HG03520 (cell line): ENCODE results near the gene TOR1A.
A peak's percentile ranks its signal among the peaks of the same experiment; 100 is the strongest.

Experiments
- ATAC-seq: cut with Tn5 transposase; IDR thresholded peaks from one replicate; pipeline ENCODE4 v1.9.1; 2021; ENCODE audit warnings: mild to moderate bottlenecking, moderate library complexity; ENCODE audit not compliant: unreplicated experiment

The TOR1A gene

DNA sequence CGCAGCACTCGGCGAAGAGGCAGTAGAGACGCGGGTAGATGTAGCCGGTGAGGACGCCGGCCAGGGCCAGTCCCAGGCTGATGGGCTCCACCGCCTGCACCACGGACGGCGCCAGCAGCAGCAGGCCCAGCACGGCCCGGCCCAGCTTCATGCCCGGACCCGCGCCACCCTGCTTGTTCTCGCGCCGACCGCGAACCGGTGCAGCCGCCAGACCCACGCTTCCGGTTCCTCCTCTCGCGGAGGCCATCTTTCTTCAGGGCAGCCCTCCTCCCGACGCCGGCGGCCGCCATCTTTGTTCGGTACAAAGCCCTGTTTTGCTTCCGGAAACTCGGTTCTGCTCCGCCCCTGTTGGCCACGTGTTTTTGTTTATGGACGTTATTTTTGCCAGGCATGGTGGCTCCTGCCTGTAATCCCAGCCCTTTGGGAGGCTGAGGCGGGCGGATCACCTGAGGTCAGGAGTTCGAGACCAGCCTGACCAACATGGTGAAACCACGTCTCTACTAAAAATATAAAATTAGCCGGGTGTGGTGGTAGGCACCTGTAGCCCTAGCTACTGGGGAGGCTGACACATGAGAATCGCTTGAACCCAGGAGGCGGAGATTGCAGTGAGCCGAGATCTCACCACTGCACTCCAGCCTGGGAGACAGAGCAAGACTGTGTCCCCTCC, at the start of gene TOR1A:
TSS of gene TOR1A (minus strand) at position 202 of the 667 bp plus-strand sequence. CDS start at position 151, 51 bp downstream.
- peak; percentile 87 for ATAC-seq

- no peak for ATAC-seq
Observed at GRCh38 chr9:129871046-129871445, 47.1 kb upstream of the TOR1A start.

DNA sequence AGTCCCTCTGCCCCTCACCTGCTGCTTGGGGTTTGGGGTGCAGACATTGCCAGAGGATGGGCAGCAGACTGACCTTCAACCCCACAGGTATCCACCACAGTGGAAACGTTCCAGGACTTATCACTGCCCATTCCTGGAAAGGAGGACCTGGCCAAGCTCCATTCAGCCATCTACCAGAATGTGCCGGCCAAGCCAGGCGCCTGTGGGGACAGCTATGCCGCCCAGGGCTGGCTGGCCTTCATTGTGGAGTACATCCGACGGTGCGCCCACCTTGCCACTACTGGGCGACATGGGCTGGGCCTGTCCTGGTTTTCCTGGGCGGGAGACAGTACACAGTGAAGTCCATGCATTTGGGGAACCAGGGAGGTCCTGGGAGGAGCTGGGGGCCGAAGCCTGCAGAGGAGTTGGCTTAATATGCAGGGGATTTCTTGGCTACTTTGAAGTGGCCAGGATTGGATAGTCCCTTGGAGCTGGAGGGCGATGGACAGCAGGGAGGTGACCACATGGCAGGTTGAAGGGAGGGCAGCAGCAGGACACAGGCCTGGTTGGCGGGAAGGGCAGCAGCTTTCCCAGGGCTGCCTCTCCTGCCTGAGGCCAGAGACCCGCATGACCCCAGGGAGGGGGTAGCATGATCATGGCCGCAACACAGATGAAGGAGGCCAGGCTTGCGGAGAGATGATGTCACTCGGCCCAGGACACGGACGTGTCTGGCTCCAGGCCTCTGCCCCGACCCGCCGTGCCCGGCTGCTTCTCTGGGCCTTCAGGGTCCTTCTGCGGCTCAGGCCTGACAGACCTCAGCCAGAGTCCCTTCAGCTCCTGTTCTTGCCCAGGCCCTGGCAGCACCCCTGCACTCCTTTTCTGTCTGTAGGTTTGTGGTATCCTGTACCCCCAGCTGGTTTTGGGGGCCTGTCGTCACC, 45.9 kb upstream of the TOR1A start:
- ATAC-seq = no peak

DNA sequence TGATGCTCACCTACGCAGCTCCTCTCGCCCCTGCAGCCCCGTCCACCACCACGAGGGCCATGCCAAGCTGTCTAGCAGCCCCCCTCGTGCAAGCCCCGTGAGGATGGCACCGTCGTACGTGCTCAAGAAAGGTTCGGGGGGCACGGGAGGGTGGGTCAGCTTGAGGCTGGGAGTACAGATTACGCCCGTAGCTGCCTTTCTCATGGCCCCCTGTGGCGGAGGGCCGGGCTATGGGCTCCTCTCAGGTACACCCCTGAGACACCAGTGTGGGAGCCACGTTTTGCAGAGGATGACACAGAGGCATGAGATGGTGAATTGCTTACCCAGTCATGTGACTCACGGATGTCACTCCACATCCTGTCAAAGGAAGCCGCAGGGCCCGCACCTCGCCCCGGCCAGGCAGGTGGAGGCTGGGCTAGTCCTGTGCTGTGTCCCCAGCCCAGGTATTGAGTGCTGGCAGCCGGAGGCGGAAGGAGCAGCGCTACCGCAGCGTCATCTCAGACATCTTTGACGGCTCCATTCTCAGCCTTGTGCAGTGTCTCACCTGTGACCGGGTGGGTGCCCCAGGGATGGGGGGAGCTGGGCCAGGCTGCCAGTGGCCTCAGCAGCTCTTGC, 45.0 kb upstream of the TOR1A start:
- ATAC-seq = no peak

- ATAC-seq = no peak
Observed at GRCh38 chr9:129868023-129868871, 44.3 kb upstream of the TOR1A start.

GRCh38 chr9:129867136-129868022, 43.4 kb upstream of the TOR1A start:
- no peak for ATAC-seq

GRCh38 chr9:129866394-129867135, 42.6 kb upstream of the TOR1A start:
- no peak for ATAC-seq

DNA sequence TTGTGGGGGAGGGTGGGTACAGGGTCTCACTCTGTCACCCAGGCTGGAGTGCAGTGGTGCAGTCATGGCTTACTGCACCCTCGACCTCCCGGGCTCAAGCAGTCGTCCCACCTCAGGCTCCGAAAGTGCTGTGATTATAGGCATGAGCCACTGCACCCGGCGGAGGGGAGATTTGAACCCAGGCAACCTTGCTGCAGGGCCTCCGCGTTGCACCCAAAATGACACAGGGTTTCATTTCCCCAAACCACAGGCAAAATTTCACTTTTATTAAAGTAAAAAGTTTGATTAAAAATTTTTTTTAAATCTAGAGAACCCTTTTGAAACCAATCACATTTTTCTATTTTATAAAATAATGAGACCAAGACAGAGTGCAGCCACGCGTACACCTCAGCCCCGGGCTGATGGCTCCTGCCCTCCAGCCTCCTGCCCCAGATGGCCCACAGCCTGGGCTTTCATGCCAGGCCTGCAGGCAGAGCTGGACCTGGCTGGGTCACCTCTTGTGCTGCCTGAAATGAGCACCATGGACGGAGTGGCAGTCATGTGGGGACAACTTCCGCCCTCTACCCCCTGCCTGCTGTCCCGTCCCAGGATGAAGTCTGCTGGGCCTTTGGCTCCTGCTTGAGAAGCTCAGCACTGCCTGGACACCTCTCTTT, 41.9 kb upstream of the TOR1A start:
- no peak for ATAC-seq

GRCh38 chr9:129864991-129865647, 41.2 kb upstream of the TOR1A start:
- ATAC-seq = no peak

- no peak for ATAC-seq
Observed at GRCh38 chr9:129863059-129863690, 39.2 kb upstream of the TOR1A start.

DNA sequence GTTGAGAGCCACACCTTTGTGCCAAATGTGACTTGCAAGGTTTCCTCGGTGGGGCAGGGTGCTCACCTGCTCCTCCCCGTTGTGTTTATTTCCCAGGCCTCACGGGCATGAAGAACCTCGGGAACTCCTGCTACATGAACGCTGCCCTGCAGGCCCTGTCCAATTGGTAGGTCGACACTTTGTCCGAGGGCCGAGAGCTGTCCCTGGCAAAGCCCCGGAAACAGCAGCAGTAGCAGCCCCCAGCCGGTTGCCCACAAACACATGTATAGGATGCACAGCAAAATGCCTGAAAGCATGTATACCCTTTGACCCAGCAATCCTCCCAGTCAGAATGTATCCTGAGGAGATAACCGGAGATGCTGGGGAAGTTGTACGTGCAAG, 37.5 kb upstream of the TOR1A start:
- ATAC-seq = no peak

DNA sequence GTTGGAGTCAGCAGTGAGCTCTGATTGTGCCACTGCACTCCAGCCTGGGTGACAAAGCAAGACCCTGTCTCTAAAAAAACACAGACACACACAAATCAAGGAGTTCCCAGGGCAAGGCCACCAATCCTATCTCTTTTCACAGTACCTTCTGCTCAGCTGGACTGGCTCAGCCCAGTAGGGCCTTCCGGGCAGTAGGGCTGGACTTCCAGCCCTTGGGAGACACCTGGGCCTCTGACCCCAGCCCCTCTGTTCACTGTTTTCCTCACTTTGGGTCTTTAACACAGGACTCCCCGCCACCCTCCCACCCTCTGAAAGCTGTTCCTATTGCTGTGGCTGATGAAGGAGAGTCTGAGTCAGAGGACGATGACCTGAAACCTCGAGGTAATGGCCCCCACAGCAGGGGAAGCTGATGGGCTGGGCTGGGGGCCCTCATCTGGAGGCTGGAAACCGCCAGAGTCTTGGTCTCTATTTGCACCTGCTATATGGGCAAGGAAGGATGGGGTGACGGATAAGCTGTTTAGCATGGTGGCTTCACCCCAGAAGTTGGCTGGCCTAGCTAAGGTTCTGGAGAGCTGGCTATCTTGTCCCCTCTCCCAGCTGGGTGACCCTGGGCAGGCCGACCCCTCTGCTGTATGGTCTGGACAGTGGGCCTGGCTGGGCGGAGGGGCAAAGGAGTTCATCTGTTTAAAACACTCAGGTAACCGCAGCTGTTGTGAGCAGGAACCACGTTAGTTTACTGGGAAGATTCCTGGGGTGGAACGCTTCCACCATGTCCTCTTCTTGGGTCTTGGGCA, 36.9 kb upstream of the TOR1A start:
- ATAC-seq = no peak

DNA sequence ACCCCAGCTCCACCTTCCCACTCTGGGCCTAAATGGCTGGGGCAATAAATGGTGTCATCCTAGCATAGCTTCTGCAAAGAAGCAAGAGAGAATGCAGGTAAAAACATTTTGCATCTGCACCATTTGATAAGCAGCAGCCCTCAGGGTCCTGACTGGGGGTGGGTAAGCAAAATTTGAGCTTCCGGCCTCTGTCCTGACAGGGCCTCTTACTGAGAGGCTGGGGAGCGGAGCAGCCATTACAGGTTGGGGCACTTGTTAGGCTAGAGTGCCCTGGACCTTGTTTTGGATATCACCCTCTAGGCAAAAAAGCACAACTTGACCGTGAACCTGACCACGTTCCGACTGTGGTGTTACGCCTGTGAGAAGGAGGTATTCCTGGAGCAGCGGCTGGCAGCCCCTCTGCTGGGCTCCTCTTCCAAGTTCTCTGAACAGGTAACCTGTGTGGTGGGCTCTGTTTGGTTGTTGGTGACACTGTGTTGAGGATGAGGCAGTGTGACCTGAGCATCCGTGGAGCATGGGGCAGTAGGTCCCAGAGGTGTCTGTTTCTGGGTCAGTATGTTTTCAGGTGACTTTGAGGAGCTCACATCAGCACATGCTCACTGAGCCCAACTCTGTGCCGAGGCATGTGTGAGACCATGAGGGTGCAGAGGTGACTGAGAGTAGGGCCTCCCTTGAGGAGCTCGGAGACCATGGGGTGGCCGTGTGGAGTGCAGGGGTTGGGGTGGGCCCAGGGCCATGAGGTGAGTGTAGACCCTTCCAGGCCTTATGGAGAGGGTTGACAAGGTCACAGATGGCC, 34.4 kb upstream of the TOR1A start:
- no peak for ATAC-seq

DNA sequence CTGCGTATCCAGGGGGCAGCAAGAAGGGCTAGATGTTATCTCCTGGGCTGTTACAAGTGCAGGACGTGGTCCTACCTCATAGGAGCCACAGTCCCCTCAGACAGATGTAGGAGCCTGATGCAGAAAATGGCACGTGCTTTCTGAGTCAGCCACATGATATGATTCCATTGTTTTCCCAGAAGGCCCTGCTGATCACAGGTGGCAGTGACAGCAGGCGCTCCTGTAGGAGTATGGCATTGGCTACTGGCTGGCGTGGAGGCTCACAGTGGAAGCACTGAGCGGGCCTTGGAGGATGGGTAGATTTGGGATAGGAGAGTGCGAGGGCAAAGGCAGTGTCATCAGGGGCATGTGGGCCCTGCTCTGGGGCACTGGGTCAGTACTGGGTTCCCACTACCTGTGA, 33.3 kb upstream of the TOR1A start:
- no peak for ATAC-seq

DNA sequence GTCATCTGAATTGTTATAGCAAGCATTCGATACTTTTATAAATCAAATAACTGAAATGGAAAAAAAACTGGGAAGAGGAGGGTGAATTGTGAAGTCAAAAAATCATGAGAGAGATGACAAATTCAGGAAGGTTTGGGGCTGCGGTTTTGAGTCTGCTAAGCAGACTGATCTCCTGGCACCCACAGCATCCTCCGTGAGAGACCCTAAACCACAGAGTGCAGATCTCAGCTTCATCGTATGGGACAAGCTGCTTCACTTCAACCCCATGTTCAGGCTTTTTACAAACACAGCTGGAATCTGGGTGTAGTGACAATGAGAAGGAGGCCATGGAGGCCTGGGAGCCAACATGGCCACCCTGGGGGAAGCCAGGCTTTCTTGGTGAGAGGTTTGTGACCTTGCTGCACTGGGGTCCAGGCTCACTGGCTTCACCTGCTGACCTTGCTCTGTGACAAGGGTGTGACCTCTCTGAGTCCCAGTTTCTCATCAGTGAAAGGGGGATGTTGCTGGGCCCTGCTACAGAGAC, 30.7 kb upstream of the TOR1A start:
- ATAC-seq = no peak

DNA sequence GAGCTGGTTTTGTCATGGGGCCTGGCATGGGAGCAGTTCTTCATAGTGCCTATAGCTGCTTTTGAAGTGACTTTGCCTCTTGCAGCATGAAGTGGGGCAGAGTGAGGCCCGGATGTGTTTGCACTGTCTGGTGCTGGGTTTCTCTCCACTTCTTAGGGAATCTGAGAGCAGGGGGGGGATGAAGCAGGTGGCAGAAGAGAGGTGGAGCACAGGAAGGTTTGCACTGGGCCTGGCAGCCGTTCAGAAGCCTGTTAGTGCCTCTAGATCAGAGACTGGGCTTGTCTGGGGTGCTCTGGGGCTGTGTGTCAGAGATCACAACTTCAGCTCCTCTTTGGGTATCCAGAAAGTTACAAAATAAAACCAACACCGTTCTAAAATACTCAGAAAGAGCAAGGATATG, 29.7 kb upstream of the TOR1A start:
- ATAC-seq = no peak
